HepG2 (cell line): ENCODE data around the gene RNF208. TPM values are rescaled to one million over a fixed set of nuclear protein-coding genes. Genes with fewer than 3 reads are reported as not detected.

Experiments used
- NFYB ChIP-seq: sonication (generic); formaldehyde crosslinking; IDR thresholded peaks from 2 replicates; pipeline ENCODE4 v1.4.0; 2020; ENCODE audit warnings: missing genetic modification reagents
- NR0B2 ChIP-seq: sonication (generic); formaldehyde crosslinking; IDR thresholded peaks from 2 replicates; pipeline ENCODE4 v1.4.0; 2020; ENCODE audit warnings: mild to moderate bottlenecking, missing genetic modification reagents
- PITX1 ChIP-seq: sonication (generic); formaldehyde crosslinking; IDR thresholded peaks from 2 replicates; pipeline ENCODE4 v1.5.1; 2020; ENCODE audit warnings: mild to moderate bottlenecking, missing genetic modification reagents
- RFX5 ChIP-seq: IDR thresholded peaks from 2 replicates; pipeline ENCODE4 v1.6.1; 2011; ENCODE audit warnings: low read depth, low read length, improper control_type of control experiment
- SETDB1 ChIP-seq: sonication (generic); formaldehyde crosslinking; IDR thresholded peaks from 2 replicates; pipeline ENCODE4 v1.5.1; 2020; ENCODE audit warnings: missing genetic modification reagents, mild to moderate bottlenecking, borderline replicate concordance
- SMAD9 ChIP-seq: sonication (generic); formaldehyde crosslinking; IDR thresholded peaks from 2 replicates; pipeline ENCODE4 v1.5.1; 2020; ENCODE audit warnings: mild to moderate bottlenecking, missing genetic modification reagents
- SRY ChIP-seq: sonication (generic); formaldehyde crosslinking; IDR thresholded peaks from 2 replicates; pipeline ENCODE4 v1.8.0; 2022; ENCODE audit warnings: mild to moderate bottlenecking, missing genetic modification reagents
- TOPORS ChIP-seq: sonication (generic); formaldehyde crosslinking; IDR thresholded peaks from 2 replicates; pipeline ENCODE4 v1.8.0; 2023; ENCODE audit warnings: mild to moderate bottlenecking, missing genetic modification reagents
- TRIM24 ChIP-seq: sonication (generic); formaldehyde crosslinking; IDR thresholded peaks from 2 replicates; pipeline ENCODE4 v1.8.0; 2022; ENCODE audit warnings: mild to moderate bottlenecking, missing genetic modification reagents
- ZNF20 ChIP-seq: sonication (generic); formaldehyde crosslinking; IDR thresholded peaks from 2 replicates; pipeline ENCODE4 v1.4.0; 2020; ENCODE audit warnings: mild to moderate bottlenecking, moderate library complexity, missing genetic modification reagents
- ZNF337 ChIP-seq: sonication (generic); formaldehyde crosslinking; IDR thresholded peaks from 2 replicates; pipeline ENCODE4 v1.5.1; 2020; ENCODE audit warnings: missing genetic modification reagents, low read depth, mild to moderate bottlenecking, borderline replicate concordance
- ZNF383 ChIP-seq: sonication (generic); formaldehyde crosslinking; IDR thresholded peaks from 2 replicates; pipeline ENCODE4 v1.4.0; 2020; ENCODE audit warnings: missing genetic modification reagents, mild to moderate bottlenecking, borderline replicate concordance
- ZNF709 ChIP-seq: sonication (generic); formaldehyde crosslinking; IDR thresholded peaks from 2 replicates; pipeline ENCODE4 v1.5.0; 2020; ENCODE audit warnings: mild to moderate bottlenecking, missing genetic modification reagents
- ZSCAN20 ChIP-seq: sonication (generic); formaldehyde crosslinking; IDR thresholded peaks from 2 replicates; pipeline ENCODE4 v1.4.0; 2020; ENCODE audit warnings: missing genetic modification reagents, mild to moderate bottlenecking, borderline replicate concordance
- polyA plus RNA-seq, 8 experiments: library from polyadenylated mRNA; depleted of rRNA in 3 of 8; stranded (reverse) in 7 of 8; unstranded in 1 of 8; fragments of >200 nt; fragmentation: Illumina TruSeq in 4 of 8; extraction: Trizol in 4 of 8; gene quantifications; 2 replicates each; pipeline versions ENCODE4 v1.2.1 to v1.2.3, GENCODE V29; 2011 to 2016; ENCODE audit warnings: low read depth in 4 of 8, missing spikeins in 1 of 8, mixed read lengths in 1 of 8; ENCODE audit not compliant: insufficient read depth in 1 of 8
- total RNA-seq, 5 experiments: library from RNA; depleted of rRNA; stranded (reverse); fragments of >200 nt; fragmentation: Illumina TruSeq; extraction: Trizol; gene quantifications; 2 replicates each; pipeline ENCODE4 v1.2.3, GENCODE V29; 2016; ENCODE audit warnings: low read depth in 1 of 5
- TF ChIP-seq, protein P1 (sequence below): sonication (generic); formaldehyde crosslinking; IDR thresholded peaks from 2 replicates; pipeline ENCODE4 v1.4.0; 2020; ENCODE audit warnings: missing genetic modification reagents
- TF ChIP-seq, protein P2 (sequence below): sonication (generic); formaldehyde crosslinking; IDR thresholded peaks from 2 replicates; pipeline ENCODE4 v1.5.0; 2020; ENCODE audit warnings: mild to moderate bottlenecking, low read depth, missing genetic modification reagents, borderline replicate concordance
- TF ChIP-seq, protein P3 (sequence below): sonication (generic); formaldehyde crosslinking; IDR thresholded peaks from 2 replicates; pipeline ENCODE4 v1.4.0; 2020; ENCODE audit warnings: missing genetic modification reagents, borderline replicate concordance
- TF ChIP-seq, protein P4 (sequence below): conservative IDR thresholded peaks from 2 replicates; pipeline ENCODE4 v1.6.1; 2018; ENCODE audit warnings: missing genetic modification reagents
- TF ChIP-seq, protein P5 (sequence below): IDR thresholded peaks from 2 replicates; pipeline ENCODE4 v1.6.1; 2016

RNF208 gene
- total and polyA plus RNA-seq, 2 of the 13 experiments (the other 11 are each of a cell fraction or from before 2014, with no cell fraction given) = 1.6 to 2.1 TPM

DNA sequence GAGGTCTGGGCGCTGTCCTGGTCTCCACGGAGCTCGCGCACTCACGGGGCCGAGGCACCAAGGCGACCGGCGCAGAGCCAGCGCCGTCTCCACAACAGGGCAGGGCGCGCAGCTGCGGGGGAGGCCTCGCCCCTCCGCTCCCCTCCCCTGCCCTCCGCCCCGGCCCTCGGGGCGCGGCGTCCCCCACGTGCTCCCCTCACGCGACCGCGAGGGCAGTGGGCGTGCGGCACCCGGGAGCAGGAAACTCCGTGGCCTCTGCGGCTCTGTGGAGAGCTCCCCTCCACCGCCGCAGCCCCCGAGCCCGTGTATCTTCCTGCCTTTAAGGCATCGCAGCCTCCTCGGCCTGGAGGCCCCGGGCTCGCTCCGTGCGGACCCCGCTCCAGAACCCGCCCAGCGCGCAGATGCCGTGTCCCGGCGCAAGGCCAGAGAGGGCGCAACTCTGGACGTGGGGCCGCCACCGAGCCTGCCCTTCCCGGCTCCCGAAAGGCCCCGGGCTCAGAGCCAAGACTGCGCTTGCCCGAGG, 18.3 kb upstream of the RNF208 start (continued):
- TF ChIP-seq, protein P1, sequence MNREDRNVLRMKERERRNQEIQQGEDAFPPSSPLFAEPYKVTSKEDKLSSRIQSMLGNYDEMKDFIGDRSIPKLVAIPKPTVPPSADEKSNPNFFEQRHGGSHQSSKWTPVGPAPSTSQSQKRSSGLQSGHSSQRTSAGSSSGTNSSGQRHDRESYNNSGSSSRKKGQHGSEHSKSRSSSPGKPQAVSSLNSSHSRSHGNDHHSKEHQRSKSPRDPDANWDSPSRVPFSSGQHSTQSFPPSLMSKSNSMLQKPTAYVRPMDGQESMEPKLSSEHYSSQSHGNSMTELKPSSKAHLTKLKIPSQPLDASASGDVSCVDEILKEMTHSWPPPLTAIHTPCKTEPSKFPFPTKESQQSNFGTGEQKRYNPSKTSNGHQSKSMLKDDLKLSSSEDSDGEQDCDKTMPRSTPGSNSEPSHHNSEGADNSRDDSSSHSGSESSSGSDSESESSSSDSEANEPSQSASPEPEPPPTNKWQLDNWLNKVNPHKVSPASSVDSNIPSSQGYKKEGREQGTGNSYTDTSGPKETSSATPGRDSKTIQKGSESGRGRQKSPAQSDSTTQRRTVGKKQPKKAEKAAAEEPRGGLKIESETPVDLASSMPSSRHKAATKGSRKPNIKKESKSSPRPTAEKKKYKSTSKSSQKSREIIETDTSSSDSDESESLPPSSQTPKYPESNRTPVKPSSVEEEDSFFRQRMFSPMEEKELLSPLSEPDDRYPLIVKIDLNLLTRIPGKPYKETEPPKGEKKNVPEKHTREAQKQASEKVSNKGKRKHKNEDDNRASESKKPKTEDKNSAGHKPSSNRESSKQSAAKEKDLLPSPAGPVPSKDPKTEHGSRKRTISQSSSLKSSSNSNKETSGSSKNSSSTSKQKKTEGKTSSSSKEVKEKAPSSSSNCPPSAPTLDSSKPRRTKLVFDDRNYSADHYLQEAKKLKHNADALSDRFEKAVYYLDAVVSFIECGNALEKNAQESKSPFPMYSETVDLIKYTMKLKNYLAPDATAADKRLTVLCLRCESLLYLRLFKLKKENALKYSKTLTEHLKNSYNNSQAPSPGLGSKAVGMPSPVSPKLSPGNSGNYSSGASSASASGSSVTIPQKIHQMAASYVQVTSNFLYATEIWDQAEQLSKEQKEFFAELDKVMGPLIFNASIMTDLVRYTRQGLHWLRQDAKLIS (CRISPR knock-in tag) = no peak
- TF ChIP-seq PITX1 (CRISPR knock-in tag) (0 out of 2 replicates have a peak, but pooled peaks have one; percentile 42), SETDB1 (CRISPR knock-in tag) (no peak), TRIM24 (no peak), SRY (CRISPR knock-in tag) (peak; percentile 85; the same call in 1 of the 2 replicates), TOPORS (no peak), ZNF20 (CRISPR knock-in tag) (no peak), ZSCAN20 (CRISPR knock-in tag) (peak; percentile 88; the same call in 1 of the 2 replicates), NR0B2 (CRISPR knock-in tag) (peak; percentile 87; the same call in 1 of the 2 replicates), RFX5 (no peak), NFYB (CRISPR knock-in tag) (no peak), ZNF709 (CRISPR knock-in tag) (peak; percentile 95), ZNF337 (CRISPR knock-in tag) (no peak), ZNF383 (CRISPR knock-in tag) (no peak), SMAD9 (CRISPR knock-in tag) (no peak)
- TF ChIP-seq, protein P2, sequence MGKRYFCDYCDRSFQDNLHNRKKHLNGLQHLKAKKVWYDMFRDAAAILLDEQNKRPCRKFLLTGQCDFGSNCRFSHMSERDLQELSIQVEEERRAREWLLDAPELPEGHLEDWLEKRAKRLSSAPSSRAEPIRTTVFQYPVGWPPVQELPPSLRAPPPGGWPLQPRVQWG (CRISPR knock-in tag) = no peak
- TF ChIP-seq, protein P3, sequence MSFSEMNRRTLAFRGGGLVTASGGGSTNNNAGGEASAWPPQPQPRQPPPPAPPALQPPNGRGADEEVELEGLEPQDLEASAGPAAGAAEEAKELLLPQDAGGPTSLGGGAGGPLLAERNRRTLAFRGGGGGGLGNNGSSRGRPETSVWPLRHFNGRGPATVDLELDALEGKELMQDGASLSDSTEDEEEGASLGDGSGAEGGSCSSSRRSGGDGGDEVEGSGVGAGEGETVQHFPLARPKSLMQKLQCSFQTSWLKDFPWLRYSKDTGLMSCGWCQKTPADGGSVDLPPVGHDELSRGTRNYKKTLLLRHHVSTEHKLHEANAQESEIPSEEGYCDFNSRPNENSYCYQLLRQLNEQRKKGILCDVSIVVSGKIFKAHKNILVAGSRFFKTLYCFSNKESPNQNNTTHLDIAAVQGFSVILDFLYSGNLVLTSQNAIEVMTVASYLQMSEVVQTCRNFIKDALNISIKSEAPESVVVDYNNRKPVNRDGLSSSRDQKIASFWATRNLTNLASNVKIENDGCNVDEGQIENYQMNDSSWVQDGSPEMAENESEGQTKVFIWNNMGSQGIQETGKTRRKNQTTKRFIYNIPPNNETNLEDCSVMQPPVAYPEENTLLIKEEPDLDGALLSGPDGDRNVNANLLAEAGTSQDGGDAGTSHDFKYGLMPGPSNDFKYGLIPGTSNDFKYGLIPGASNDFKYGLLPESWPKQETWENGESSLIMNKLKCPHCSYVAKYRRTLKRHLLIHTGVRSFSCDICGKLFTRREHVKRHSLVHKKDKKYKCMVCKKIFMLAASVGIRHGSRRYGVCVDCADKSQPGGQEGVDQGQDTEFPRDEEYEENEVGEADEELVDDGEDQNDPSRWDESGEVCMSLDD (CRISPR knock-in tag) = peak; percentile 83
- TF ChIP-seq, protein P4, sequence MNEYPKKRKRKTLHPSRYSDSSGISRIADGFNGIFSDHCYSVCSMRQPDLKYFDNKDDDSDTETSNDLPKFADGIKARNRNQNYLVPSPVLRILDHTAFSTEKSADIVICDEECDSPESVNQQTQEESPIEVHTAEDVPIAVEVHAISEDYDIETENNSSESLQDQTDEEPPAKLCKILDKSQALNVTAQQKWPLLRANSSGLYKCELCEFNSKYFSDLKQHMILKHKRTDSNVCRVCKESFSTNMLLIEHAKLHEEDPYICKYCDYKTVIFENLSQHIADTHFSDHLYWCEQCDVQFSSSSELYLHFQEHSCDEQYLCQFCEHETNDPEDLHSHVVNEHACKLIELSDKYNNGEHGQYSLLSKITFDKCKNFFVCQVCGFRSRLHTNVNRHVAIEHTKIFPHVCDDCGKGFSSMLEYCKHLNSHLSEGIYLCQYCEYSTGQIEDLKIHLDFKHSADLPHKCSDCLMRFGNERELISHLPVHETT = peak; percentile 97
- TF ChIP-seq, protein P5, sequence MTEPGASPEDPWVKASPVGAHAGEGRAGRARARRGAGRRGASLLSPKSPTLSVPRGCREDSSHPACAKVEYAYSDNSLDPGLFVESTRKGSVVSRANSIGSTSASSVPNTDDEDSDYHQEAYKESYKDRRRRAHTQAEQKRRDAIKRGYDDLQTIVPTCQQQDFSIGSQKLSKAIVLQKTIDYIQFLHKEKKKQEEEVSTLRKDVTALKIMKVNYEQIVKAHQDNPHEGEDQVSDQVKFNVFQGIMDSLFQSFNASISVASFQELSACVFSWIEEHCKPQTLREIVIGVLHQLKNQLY (CRISPR knock-in tag) = no peak; the same call in 1 of the 2 replicates
